Dedifferentiated amniotic fluid mesenchymal stem cell (primary cell): ENCODE data around the gene ANKRD13A.
"Not testable (repeated sequence)": the region's sequence is repeated elsewhere in the genome, so short reads cannot be mapped to it uniquely, and the experiment has no call there.

Experiments
- DNase-seq: peaks from one replicate; pipeline ENCODE4 v3.0.0-alpha.2; 2016; ENCODE audit errors: extremely low spot score

Gene ANKRD13A

DNA sequence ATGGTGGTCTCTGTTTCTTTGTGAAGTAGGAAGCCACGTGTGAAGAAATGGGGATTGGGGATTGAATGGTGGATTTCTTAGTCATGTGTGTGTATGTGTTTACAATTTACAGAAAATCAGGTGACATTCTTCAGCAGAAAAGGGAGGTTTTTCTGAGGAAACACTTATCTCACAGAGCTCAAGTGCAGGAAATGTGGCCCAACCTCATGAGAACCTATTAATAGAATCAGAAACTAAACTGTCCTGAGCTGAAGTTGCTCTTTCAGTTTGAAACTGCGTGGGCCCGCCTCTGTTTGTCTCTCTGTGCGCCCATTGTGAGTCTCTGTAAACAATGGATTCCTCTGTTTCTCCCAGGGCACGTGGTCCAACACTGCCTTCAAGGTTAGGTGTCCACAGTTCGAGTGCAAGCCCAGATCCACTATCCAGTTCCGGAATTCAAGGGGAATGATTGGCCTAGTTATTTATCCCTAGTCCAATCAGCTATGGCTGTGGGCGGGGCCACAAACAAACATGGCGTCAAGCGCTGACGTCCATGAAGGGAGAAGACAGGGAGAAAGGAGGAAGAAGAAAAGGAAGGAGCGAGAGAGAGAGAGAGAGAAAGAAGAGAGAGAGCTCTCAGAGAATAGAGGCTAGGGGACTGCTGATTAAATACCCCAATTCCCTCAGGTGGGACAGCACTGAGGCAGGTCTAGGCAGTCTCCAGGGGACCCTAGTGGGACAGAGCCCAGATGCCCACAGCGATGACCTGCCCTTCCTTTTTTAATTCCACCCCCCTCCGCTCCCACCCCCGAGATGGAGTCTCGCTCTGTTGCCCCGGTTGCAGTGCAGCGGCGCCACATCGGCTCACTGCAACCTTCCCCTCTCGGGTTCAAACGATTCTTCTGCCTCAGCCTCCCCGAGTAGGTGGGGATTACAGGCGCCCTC, 80.5 kb downstream of the ANKRD13A start:
- DNase-seq = no peak

DNA sequence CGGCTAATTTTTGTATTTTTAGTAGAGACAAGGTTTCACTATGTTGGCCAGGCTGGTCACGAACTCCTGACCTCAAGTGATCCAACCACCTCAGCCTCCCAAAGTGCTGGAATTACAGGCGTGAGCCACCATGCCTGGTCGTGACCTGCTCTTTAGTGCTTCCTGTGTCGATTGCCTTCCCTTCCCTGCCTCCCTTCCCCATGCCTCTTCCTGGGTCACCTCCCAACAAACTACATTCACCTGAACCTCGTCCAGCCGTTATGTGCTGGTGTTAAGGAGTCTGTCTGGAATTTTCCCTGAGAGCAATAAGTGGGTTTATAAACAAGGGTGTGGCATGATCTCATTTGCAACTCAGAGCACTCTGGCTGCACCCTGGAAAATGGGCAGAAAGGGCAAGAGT, 81.2 kb downstream of the ANKRD13A start:
- no peak for DNase-seq

DNA sequence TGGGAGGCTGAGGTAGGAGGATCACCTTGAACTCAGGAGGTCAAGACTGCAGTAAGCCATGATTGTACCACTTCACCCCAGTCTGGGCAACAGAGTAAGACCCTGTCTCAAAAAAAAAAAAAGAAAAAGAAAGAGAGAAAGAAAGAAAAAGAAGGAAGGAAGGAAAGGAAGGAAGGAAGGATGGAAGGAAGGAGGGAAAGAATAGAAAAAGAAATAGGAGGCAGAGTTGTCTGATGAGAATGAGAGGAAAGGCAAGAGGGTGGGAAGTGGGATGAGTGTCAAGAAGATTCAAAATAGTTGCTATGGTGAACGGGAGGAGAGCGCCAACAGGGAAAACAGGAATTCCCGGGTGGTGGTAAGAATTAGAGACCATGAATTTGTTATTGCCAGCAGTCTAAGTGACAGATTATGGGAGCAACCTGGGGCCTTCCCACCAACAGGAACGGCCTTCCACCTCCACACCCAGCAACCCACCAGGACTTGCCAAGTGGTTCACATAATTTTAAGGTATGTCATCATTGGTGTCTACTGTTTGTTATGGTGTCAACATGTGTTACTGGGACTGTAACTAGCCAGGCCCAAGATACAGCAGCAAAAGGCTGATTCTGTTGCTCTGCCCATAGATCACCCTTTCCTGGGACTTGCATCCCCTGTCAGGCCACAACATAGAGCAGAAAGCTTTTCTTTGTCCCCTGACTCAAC, 85.2 kb downstream of the ANKRD13A start:
- no peak for DNase-seq

DNA sequence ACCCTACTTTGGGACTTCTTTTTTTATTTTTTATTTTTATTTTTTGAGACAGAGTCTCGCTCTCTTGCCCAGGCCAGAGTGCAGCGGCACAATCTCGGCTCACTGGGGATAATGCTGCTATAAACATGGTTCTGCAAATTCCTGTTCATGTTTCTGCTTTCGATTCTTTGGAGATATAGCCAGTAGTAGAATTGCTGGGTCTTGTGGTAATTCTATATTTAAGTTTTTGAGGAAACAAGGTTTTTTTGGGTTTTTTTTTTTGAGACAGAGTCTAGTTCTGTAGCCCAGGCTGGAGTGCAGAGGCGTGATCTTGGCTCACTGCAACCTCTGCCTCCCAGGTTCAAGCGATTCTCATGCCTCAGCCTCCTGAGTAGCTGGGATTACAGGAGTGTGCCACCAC, 89.0 kb downstream of the ANKRD13A start:
- not testable (repeated sequence) for DNase-seq

DNA sequence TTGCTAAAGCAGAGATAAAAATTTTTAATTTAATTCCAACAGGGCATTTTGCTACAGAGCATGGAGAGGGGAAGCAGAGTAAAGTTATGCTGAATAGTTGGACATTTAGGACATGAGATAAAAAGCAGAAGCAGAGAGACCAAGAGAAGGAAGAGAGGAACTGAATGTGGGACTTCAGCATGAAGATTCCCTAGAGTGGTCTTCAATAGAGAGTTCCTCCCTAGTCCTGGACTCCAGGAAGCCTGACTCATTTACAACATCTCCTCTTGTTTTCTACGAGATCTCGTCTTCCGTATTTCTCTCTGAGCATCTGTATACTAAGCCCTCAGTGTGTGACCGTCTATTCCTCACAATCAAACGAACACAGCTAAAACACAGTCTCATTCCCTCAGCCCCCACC, 89.7 kb downstream of the ANKRD13A start:
- no peak for DNase-seq
